Measurements from ENCODE around the gene TMEM89.

TMEM89 gene

DNA sequence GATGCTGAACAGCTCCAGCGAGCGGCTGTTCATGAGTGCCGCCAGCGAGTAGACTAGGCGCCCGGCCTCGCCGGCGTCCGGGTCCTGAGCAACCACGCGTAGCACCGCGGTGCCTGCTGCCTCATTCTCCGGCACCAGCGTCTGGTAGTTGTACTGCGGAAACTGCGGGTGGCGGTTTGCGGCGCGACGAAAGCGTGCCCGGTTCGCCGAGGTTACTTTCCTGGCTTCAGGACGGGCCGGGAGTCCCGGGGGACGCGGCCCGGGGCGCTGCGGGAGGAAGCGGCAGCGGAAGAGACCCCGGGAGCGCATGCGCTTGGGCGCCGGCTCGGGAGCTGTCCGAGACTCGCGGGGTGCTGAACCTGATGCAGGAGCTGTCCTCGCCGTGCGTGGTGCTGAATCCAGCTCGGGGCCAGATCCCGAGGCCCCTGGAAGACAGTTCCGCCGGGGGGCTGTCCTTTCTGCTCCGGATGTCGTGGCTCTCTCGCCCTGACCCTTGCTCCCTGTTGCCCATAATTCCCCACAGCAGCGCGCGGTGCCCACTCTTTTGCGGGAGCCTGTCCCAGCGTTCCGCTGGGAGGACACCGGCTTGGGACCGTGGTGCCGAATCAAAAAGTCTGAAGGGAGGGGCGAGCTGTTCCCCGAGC is 40.1 kb upstream of the TMEM89 start:
- ChIA-PET POLR2A (interaction anchor here (3.4 kb wide), 1 partner anchor 26 kb away, joined by 13 read pairs; the partner anchor contains the start of gene SLC26A6), CTCF (interaction anchor here (0.6 to 0.9 kb wide), 3 partner anchors 26 to 330 kb away, joined by 3 to 4 read pairs (median 3); no protein-coding TSS in a partner anchor)
- H3K9me3 ChIP-seq (ENCODE audit: control insufficient read depth, insufficient read depth, low read depth, low read length): no peaks in the 10 kb centered on the region
- peak overlapping the region; percentile 36 for H3K4me3 ChIP-seq (ENCODE audit: low read depth, low read length)
- no peak overlapping the region for H3K27ac ChIP-seq (ENCODE audit: extremely low read depth, low read depth, low read length)
- H3K36me3 ChIP-seq (ENCODE audit: control insufficient read depth in 2 of 2, insufficient read depth in 1 of 2, low read length in 2 of 2): no peaks in the 10 kb centered on the region
- no peaks in the 10 kb centered on the region for H3K4me1 ChIP-seq (ENCODE audit: control insufficient read depth, insufficient read depth, low read length)
- TF ChIP-seq ZNF777 (tag by site-specific recombination; IDR thresholded peaks at IDR 0.05; ENCODE audit: borderline replicate concordance) (no peak), ZNF513 (tag by site-specific recombination; IDR thresholded peaks at IDR 0.05) (no peak), ZBTB48 (tag by site-specific recombination; IDR thresholded peaks at IDR 0.05) (no peak), KLF8 (tag by site-specific recombination; IDR thresholded peaks at IDR 0.05) (peak; percentile 30; the same call in 1 of the 2 replicates), ZIC2 (tag by site-specific recombination; IDR thresholded peaks at IDR 0.05) (no peak), FEZF1 (tag by site-specific recombination; IDR thresholded peaks at IDR 0.05) (no peak), ZNF169 (tag by site-specific recombination; IDR thresholded peaks at IDR 0.05) (no peak), ZSCAN30 (tag by site-specific recombination; IDR thresholded peaks at IDR 0.05) (0 out of 2 replicates have a peak, but pooled peaks have one; percentile 24), HOXA7 (CRISPR knock-in tag; IDR thresholded peaks at IDR 0.05; ENCODE audit: borderline replicate concordance) (peak; percentile 89), ZNF791 (tag by site-specific recombination; IDR thresholded peaks at IDR 0.05) (no peak), ZNF548 (tag by site-specific recombination; IDR thresholded peaks at IDR 0.05) (no peak), ZNF221 (tag by site-specific recombination; IDR thresholded peaks at IDR 0.05; ENCODE audit: borderline replicate concordance) (no peak), ZNF521 (tag by site-specific recombination; IDR thresholded peaks at IDR 0.05) (no peak), WT1 (tag by site-specific recombination; IDR thresholded peaks at IDR 0.05) (0 out of 2 replicates have a peak, but pooled peaks have one; percentile 21), ZNF16 (tag by site-specific recombination; IDR thresholded peaks at IDR 0.05; ENCODE audit: low read depth) (no peak), SCRT1 (tag by site-specific recombination; IDR thresholded peaks at IDR 0.05; ENCODE audit: borderline replicate concordance) (no peak), ZNF2 (tag by site-specific recombination; IDR thresholded peaks at IDR 0.05) (no peak), SP7 (tag by site-specific recombination; IDR thresholded peaks at IDR 0.05) (0 out of 2 replicates have a peak, but pooled peaks have one; percentile 37), KLF17 (tag by site-specific recombination; IDR thresholded peaks at IDR 0.05) (no peak), ZNF776 (tag by site-specific recombination; IDR thresholded peaks at IDR 0.05; ENCODE audit: borderline replicate concordance) (no peak), ZFP69B (tag by site-specific recombination; IDR thresholded peaks at IDR 0.05) (0 out of 2 replicates have a peak, but pooled peaks have one; percentile 47), ZSCAN23 (tag by site-specific recombination; IDR thresholded peaks at IDR 0.05) (no peak), KLF9 (tag by site-specific recombination; IDR thresholded peaks at IDR 0.05; ENCODE audit: low read depth) (no peak), MZF1 (tag by site-specific recombination; IDR thresholded peaks at IDR 0.05; ENCODE audit: borderline replicate concordance) (no peak), ZNF701 (tag by site-specific recombination; IDR thresholded peaks at IDR 0.05) (no peak), ZBTB21 (tag by site-specific recombination; IDR thresholded peaks at IDR 0.05) (no peak), GLIS1 (tag by site-specific recombination; IDR thresholded peaks at IDR 0.05) (no peak), ZNF157 (tag by site-specific recombination; IDR thresholded peaks at IDR 0.05) (no peak), ZBTB49 (tag by site-specific recombination; IDR thresholded peaks at IDR 0.05; ENCODE audit: low read depth) (no peak), SP2 (tag by site-specific recombination; IDR thresholded peaks at IDR 0.05) (no peak), ZNF76 (tag by site-specific recombination; IDR thresholded peaks at IDR 0.05; ENCODE audit: borderline replicate concordance, low read depth) (peak; percentile 73; the same call in 1 of the 2 replicates), ZNF354C (tag by site-specific recombination; IDR thresholded peaks at IDR 0.05; ENCODE audit: borderline replicate concordance, low read depth) (no peak), MYNN (tag by site-specific recombination; IDR thresholded peaks at IDR 0.05; ENCODE audit: borderline replicate concordance) (no peak)
- TF ChIP-seq, protein P1, sequence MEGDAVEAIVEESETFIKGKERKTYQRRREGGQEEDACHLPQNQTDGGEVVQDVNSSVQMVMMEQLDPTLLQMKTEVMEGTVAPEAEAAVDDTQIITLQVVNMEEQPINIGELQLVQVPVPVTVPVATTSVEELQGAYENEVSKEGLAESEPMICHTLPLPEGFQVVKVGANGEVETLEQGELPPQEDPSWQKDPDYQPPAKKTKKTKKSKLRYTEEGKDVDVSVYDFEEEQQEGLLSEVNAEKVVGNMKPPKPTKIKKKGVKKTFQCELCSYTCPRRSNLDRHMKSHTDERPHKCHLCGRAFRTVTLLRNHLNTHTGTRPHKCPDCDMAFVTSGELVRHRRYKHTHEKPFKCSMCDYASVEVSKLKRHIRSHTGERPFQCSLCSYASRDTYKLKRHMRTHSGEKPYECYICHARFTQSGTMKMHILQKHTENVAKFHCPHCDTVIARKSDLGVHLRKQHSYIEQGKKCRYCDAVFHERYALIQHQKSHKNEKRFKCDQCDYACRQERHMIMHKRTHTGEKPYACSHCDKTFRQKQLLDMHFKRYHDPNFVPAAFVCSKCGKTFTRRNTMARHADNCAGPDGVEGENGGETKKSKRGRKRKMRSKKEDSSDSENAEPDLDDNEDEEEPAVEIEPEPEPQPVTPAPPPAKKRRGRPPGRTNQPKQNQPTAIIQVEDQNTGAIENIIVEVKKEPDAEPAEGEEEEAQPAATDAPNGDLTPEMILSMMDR (tag by site-specific recombination; IDR thresholded peaks at IDR 0.05): no peak

All from HEK293 (cell line).